A549 treated with AZD9567 at 1 μM for 4 hours (cell line): ENCODE measurements around the gene HECA. TPM values are rescaled to one million over a fixed set of nuclear protein-coding genes. Genes with fewer than 3 reads are reported as not detected.

Source experiments
- total RNA-seq: library from RNA; stranded (reverse); fragments of 200-300 nt; extraction: Qiagen RNA extraction; gene quantifications from 5 replicates; pipeline ENCODE4 v1.2.3, GENCODE V29; 2022; ENCODE audit not compliant: insufficient read depth

Gene HECA, protein sequence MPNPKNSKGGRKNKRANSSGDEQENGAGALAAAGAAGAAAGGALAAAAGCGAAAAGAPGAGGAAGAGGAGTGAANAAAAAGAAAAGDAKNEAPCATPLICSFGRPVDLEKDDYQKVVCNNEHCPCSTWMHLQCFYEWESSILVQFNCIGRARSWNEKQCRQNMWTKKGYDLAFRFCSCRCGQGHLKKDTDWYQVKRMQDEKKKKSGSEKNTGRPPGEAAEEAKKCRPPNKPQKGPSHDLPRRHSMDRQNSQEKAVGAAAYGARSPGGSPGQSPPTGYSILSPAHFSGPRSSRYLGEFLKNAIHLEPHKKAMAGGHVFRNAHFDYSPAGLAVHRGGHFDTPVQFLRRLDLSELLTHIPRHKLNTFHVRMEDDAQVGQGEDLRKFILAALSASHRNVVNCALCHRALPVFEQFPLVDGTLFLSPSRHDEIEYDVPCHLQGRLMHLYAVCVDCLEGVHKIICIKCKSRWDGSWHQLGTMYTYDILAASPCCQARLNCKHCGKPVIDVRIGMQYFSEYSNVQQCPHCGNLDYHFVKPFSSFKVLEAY
- 1.3 to 2.1 TPM (median 1.9 TPM) in 5 replicates for total RNA-seq

GRCh38 chr6:139134817-139135577, at the start of gene HECA:
HECA (plus strand) TSS chr6:139135080; CDS start chr6:139135397, 317 bp downstream.

Other genes starting within 250 kb of the HECA start
- gene REPS1, start 146.8 kb upstream of the HECA start, total RNA-seq = 22.3 to 31.2 TPM (median 25.2 TPM) in 5 replicates
- gene ABRACL, start 106.3 kb upstream of the HECA start, total RNA-seq = 45.2 to 51.0 TPM (median 49.4 TPM) in 5 replicates
- gene TXLNB, start 156.9 kb downstream of the HECA start, total RNA-seq = not detected in 5 replicates
- gene CITED2, start 239.6 kb downstream of the HECA start, total RNA-seq = 23.9 to 37.5 TPM (median 29.6 TPM) in 5 replicates